ENCODE measurements around the gene SGK1.

GRCh38 chr6:134346932-134347545 is 29.1 kb upstream of the SGK1 start:
- no peak for TF ChIP-seq CTCF (IDR thresholded peaks at IDR 0.05)
- TF ChIP-seq JUN (CRISPR knock-in tag; IDR thresholded peaks at IDR 0.05), result no peak
